Skeletal muscle satellite cell (primary cell): ENCODE results near the gene BAHD1. TPM values are rescaled to one million over a fixed set of nuclear protein-coding genes. Genes with fewer than 3 reads are reported as not detected.
A peak's percentile ranks its signal among the peaks of the same experiment; 100 is the strongest.

Experiments
- H3K27me3 ChIP-seq: 2 replicates; pipeline ENCODE4 v1.7.0; 2013; ENCODE audit warnings: low read length; ENCODE audit not compliant: control insufficient read depth, insufficient read depth
- H3K36me3 ChIP-seq: 2 replicates; pipeline ENCODE4 v1.7.0; 2013; ENCODE audit warnings: mild to moderate bottlenecking, control low read depth, low read length; ENCODE audit not compliant: insufficient read depth
- H3K4me1 ChIP-seq: 2 replicates; pipeline ENCODE4 v1.7.0; 2013; ENCODE audit warnings: low read length; ENCODE audit not compliant: control insufficient read depth, insufficient read depth
- H3K4me2 ChIP-seq: 2 replicates; pipeline ENCODE4 v1.7.0; 2013; ENCODE audit warnings: mild to moderate bottlenecking, low read length
- H3K4me3 ChIP-seq: 2 replicates; pipeline ENCODE4 v1.7.0; 2013; ENCODE audit warnings: low read length
- H3K9ac ChIP-seq: 2 replicates; pipeline ENCODE4 v1.7.0; 2013; ENCODE audit warnings: mild to moderate bottlenecking, low read depth, low read length, moderate library complexity
- H3K9me3 ChIP-seq: replicated peaks from 2 replicates; pipeline ENCODE4 v1.7.0; 2013; ENCODE audit warnings: mild to moderate bottlenecking, control low read depth, low read length
- total RNA-seq: library from RNA; depleted of rRNA; stranded (reverse); fragments of >200 nt; gene quantifications from 2 replicates; pipeline ENCODE4 v1.2.3, GENCODE V29; 2012; rRNA removed

Gene BAHD1
- 6.8 and 7.2 TPM in 2 replicates for total RNA-seq

GRCh38 chr15:40440743-40441564 is at the start of gene BAHD1:
Gene BAHD1, plus strand, starts transcription at chr15:40440953. Its CDS starts 17,512 bp downstream, at chr15:40458465.
- Histone ChIP-seq H3K4me3 (peak within 1 kb of the TSS; percentile 79), H3K9ac (peak within 1 kb of the TSS; percentile 74), H3K4me2 (peak within 1 kb of the TSS; percentile 95), H3K9me3 (no peaks in the 10 kb centered on the region), H3K27me3 (peaks cover 35% of the 10 kb centered on the region), H3K36me3 (no peaks in the 10 kb centered on the region), H3K4me1 (peaks cover 16% of the 10 kb centered on the region)

- no peak overlapping the region for H3K9ac ChIP-seq
- peaks cover 7% of the 10 kb centered on the region for H3K4me1 ChIP-seq
- H3K4me3 ChIP-seq: no peak overlapping the region
- peaks cover 45% of the 10 kb centered on the region for H3K36me3 ChIP-seq
- H3K4me2 ChIP-seq: no peak overlapping the region
- no peaks in the 10 kb centered on the region for H3K27me3 ChIP-seq
- H3K9me3 ChIP-seq: no peaks in the 10 kb centered on the region
Measured at GRCh38 chr15:40392986-40393948, 47.5 kb upstream of the BAHD1 start.

GRCh38 chr15:40397688-40398412 is 42.9 kb upstream of the BAHD1 start:
- peaks cover 19% of the 10 kb centered on the region for H3K36me3 ChIP-seq
- H3K4me1 ChIP-seq: no peaks in the 10 kb centered on the region
- H3K4me2 ChIP-seq: no peak overlapping the region
- no peaks in the 10 kb centered on the region for H3K9me3 ChIP-seq
- H3K9ac ChIP-seq: no peak overlapping the region
- H3K27me3 ChIP-seq: no peaks in the 10 kb centered on the region
- H3K4me3 ChIP-seq: no peak overlapping the region

- H3K36me3 ChIP-seq: peaks cover 14% of the 10 kb centered on the region
- H3K9me3 ChIP-seq: no peaks in the 10 kb centered on the region
- no peak overlapping the region for H3K4me3 ChIP-seq
- no peak overlapping the region for H3K9ac ChIP-seq
- no peak overlapping the region for H3K4me2 ChIP-seq
- no peaks in the 10 kb centered on the region for H3K27me3 ChIP-seq
- H3K4me1 ChIP-seq: no peaks in the 10 kb centered on the region
Measured at GRCh38 chr15:40398413-40398873, 42.3 kb upstream of the BAHD1 start.

- H3K4me1 ChIP-seq: no peaks in the 10 kb centered on the region
Measured at GRCh38 chr15:40399370-40399769, 41.4 kb upstream of the BAHD1 start.

GRCh38 chr15:40405501-40406381 is 35.0 kb upstream of the BAHD1 start, which contains the start of gene IVD:
Gene IVD, plus strand, starts transcription at chr15:40405795. Its CDS starts 33 bp downstream, at chr15:40405828.
- Histone ChIP-seq H3K9me3 (no peaks in the 10 kb centered on the region), H3K4me3 (peak within 1 kb of the TSS; percentile 85), H3K4me2 (peak within 1 kb of the TSS; percentile 86), H3K9ac (peak within 1 kb of the TSS; percentile 88), H3K27me3 (no peaks in the 10 kb centered on the region), H3K4me1 (peaks cover 15% of the 10 kb centered on the region), H3K36me3 (peaks cover 14% of the 10 kb centered on the region)

More at GRCh38 chr15:40399370-40399769, 41.4 kb upstream of the BAHD1 start:
- no peak overlapping the region for H3K4me3 ChIP-seq
- no peak overlapping the region for H3K9ac ChIP-seq
- H3K9me3 ChIP-seq: no peaks in the 10 kb centered on the region
- peaks cover 6% of the 10 kb centered on the region for H3K36me3 ChIP-seq
- H3K4me2 ChIP-seq: no peak overlapping the region
- H3K27me3 ChIP-seq: no peaks in the 10 kb centered on the region

GRCh38 chr15:40407330-40407990 is 33.3 kb upstream of the BAHD1 start:
- Histone ChIP-seq H3K36me3 (peaks cover 31% of the 10 kb centered on the region), H3K27me3 (no peaks in the 10 kb centered on the region), H3K4me3 (no peak overlapping the region), H3K9me3 (no peaks in the 10 kb centered on the region), H3K9ac (no peak overlapping the region), H3K4me2 (peak overlapping the region; percentile 40), H3K4me1 (peaks cover 15% of the 10 kb centered on the region)

GRCh38 chr15:40409366-40409765 is 31.4 kb upstream of the BAHD1 start:
- H3K9me3 ChIP-seq: no peaks in the 10 kb centered on the region
- no peak overlapping the region for H3K4me2 ChIP-seq
- no peaks in the 10 kb centered on the region for H3K27me3 ChIP-seq
- H3K4me3 ChIP-seq: no peak overlapping the region
- no peak overlapping the region for H3K9ac ChIP-seq
- H3K4me1 ChIP-seq: peaks cover 15% of the 10 kb centered on the region
- peaks cover 44% of the 10 kb centered on the region for H3K36me3 ChIP-seq

GRCh38 chr15:40410476-40410875 is 30.3 kb upstream of the BAHD1 start:
- H3K9ac ChIP-seq: no peak overlapping the region
- peaks cover 55% of the 10 kb centered on the region for H3K36me3 ChIP-seq
- H3K9me3 ChIP-seq: no peaks in the 10 kb centered on the region
- H3K4me2 ChIP-seq: no peak overlapping the region
- H3K4me1 ChIP-seq: peaks cover 7% of the 10 kb centered on the region
- no peaks in the 10 kb centered on the region for H3K27me3 ChIP-seq
- H3K4me3 ChIP-seq: no peak overlapping the region
